GM12801 (cell line): ENCODE measurements around the gene LAMA2.

Experiments used
- CTCF ChIP-seq: IDR thresholded peaks from one replicate; pipeline ENCODE4 v1.5.1; 2011; ENCODE audit warnings: control low read depth; ENCODE audit not compliant: insufficient read length; ENCODE audit errors: extremely low read depth

LAMA2 gene

GRCh38 chr6:129390900-129391299, 508.0 kb downstream of the LAMA2 start:
- no peak for TF ChIP-seq CTCF

- no peak for TF ChIP-seq CTCF
Observed at GRCh38 chr6:129393654-129394053, 510.7 kb downstream of the LAMA2 start.

GRCh38 chr6:129398764-129399163, 515.8 kb downstream of the LAMA2 start:
- no peak for TF ChIP-seq CTCF

- no peak for TF ChIP-seq CTCF
Observed at GRCh38 chr6:129402244-129402643, 519.3 kb downstream of the LAMA2 start.

GRCh38 chr6:129411092-129411491, 528.2 kb downstream of the LAMA2 start:
- no peak for TF ChIP-seq CTCF

GRCh38 chr6:129416337-129416990, 533.5 kb downstream of the LAMA2 start:
- TF ChIP-seq CTCF, result no peak

GRCh38 chr6:129417416-129418086, 534.6 kb downstream of the LAMA2 start:
- TF ChIP-seq CTCF, result no peak
